Measurements from ENCODE around the gene FHAD1. TPM values are rescaled to one million over a fixed set of nuclear protein-coding genes. Genes with fewer than 3 reads are reported as not detected.

Gene FHAD1
- total RNA-seq, 1 experiment from 2014 or later = 3.5 TPM

GRCh38 chr1:15287035-15287979 lies 40.3 kb downstream of the FHAD1 start (continued):
- TF ChIP-seq CTCF (IDR thresholded peaks at IDR 0.05 in 2 of 3, conservative IDR thresholded peaks at IDR 0.05 in 1 of 3; ENCODE audit: borderline replicate concordance in 1 of 3, insufficient read depth in 1 of 3, low read depth in 2 of 3, low read length in 2 of 3) = no peak

DNA sequence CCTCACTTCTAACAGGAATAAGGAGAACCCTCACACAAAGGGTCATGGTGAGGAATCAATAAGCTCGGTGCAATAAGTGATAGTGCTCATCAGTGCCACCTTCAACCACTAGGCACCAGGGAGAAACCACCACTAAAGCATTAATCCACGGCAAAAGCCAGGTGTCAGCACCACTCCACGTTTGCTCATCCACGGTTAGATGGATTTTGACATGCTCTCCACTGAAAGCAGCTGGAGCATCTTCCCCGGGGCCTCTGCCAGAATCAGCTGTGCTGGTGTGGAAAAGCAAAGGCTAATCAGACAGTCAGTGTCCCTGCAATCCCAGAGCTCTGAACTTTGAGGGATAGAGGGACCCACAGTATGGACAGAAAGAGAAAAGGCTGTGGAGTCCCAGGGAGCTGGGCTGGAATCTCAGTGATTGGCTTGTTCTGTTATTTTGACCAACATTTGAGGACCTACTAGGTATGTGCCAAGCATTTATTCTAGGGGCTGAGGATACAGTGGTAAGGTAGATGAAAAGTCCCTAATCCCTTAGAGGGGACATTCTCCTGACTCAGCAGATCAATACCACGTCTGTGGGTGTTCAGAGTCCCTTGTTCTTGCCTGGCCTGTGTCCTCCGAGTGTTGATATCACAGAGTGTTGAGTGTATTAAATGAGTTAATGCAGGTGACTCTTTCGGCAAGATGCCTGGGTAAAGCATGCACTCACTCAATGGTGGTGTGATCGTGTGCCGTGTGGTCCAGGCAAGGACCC lies 41.3 kb downstream of the FHAD1 start:
- ChIA-PET RAD21 (ENCODE audit: low non-redundant PET in 1 of 2, low total read pairs in 2 of 2, uncharacterized antibody in 2 of 2, unreplicated experiment in 2 of 2) (no interaction called here), CTCF (interaction anchor here (0.6 kb wide), 1 partner anchor 160 kb away, joined by 3 read pairs; no protein-coding TSS in a partner anchor), POLR2A (no interaction called here)
- Histone ChIP-seq H3K36me3 (ENCODE audit: control insufficient read depth in 1 of 2, insufficient read depth in 2 of 2, low read length in 2 of 2) (no peaks in the 10 kb centered on the region), H3K79me2 (ENCODE audit: insufficient read depth, low read length) (no peaks in the 10 kb centered on the region), H3K9ac (ENCODE audit: low read length) (no peak overlapping the region), H2AFZ (ENCODE audit: low read depth, low read length, poor library complexity, severe bottlenecking) (no peak overlapping the region), H3K27ac (ENCODE audit: low read depth, low read length) (no peak overlapping the region), H3K9me3 (ENCODE audit: control insufficient read depth in 1 of 2, insufficient read depth in 1 of 2, low read depth in 1 of 2, low read length in 2 of 2) (no peaks in the 10 kb centered on the region), H3K27me3 (ENCODE audit: insufficient read depth, low read length) (no peaks in the 10 kb centered on the region), H4K20me1 (ENCODE audit: insufficient read depth) (no peaks in the 10 kb centered on the region), H3K4me2 (ENCODE audit: low read length) (0 out of 2 replicates have a peak overlapping the region, but pooled peaks have one; percentile 20), H3K4me3 (replicated peaks in 1 of 2; ENCODE audit: low read depth in 1 of 2, low read length in 2 of 2) (no peak overlapping the region), H3K9me2 (ENCODE audit: insufficient read depth) (no peaks in the 10 kb centered on the region), H3K4me1 (ENCODE audit: control insufficient read depth in 1 of 2, insufficient read depth in 2 of 2, low read length in 2 of 2) (peaks cover 3 to 24% of the 10 kb centered on the region in 2 experiments; a peak in 3 of 4 replicates)
- no peak for ATAC-seq
- intact Hi-C loops (cut with micrococcal nuclease) = no loop called here
- TF ChIP-seq, protein P1, sequence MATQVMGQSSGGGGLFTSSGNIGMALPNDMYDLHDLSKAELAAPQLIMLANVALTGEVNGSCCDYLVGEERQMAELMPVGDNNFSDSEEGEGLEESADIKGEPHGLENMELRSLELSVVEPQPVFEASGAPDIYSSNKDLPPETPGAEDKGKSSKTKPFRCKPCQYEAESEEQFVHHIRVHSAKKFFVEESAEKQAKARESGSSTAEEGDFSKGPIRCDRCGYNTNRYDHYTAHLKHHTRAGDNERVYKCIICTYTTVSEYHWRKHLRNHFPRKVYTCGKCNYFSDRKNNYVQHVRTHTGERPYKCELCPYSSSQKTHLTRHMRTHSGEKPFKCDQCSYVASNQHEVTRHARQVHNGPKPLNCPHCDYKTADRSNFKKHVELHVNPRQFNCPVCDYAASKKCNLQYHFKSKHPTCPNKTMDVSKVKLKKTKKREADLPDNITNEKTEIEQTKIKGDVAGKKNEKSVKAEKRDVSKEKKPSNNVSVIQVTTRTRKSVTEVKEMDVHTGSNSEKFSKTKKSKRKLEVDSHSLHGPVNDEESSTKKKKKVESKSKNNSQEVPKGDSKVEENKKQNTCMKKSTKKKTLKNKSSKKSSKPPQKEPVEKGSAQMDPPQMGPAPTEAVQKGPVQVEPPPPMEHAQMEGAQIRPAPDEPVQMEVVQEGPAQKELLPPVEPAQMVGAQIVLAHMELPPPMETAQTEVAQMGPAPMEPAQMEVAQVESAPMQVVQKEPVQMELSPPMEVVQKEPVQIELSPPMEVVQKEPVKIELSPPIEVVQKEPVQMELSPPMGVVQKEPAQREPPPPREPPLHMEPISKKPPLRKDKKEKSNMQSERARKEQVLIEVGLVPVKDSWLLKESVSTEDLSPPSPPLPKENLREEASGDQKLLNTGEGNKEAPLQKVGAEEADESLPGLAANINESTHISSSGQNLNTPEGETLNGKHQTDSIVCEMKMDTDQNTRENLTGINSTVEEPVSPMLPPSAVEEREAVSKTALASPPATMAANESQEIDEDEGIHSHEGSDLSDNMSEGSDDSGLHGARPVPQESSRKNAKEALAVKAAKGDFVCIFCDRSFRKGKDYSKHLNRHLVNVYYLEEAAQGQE (IDR thresholded peaks at IDR 0.05; ENCODE audit: low read depth) = no peak
- TF ChIP-seq RAD21 (IDR thresholded peaks at IDR 0.05; ENCODE audit: low read depth) (peak; percentile 59), EZH2phosphoT487 (IDR thresholded peaks at IDR 0.05; ENCODE audit: borderline replicate concordance) (no peak), YY1 (IDR thresholded peaks at IDR 0.05; ENCODE audit: extremely low read depth, insufficient replicate concordance, low read depth, low read length) (no peak), ZFX (IDR thresholded peaks at IDR 0.05) (no peak), SP1 (IDR thresholded peaks at IDR 0.05; ENCODE audit: low read depth) (no peak), CTCF (IDR thresholded peaks at IDR 0.05 in 2 of 3, conservative IDR thresholded peaks at IDR 0.05 in 1 of 3; ENCODE audit: borderline replicate concordance in 1 of 3, insufficient read depth in 1 of 3, low read depth in 2 of 3, low read length in 2 of 3) (peak in 1 of 3 experiments; percentile 31; a peak in 1 of 6 replicates)
- TF ChIP-seq, protein P2, sequence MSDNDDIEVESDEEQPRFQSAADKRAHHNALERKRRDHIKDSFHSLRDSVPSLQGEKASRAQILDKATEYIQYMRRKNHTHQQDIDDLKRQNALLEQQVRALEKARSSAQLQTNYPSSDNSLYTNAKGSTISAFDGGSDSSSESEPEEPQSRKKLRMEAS (IDR thresholded peaks at IDR 0.05) = no peak
- BruUV-seq (replicated peaks) = no TSS peak
- DNase-seq (ENCODE audit: low read depth, low spot score) = no peak

Measured in HCT116 (cell line).